SK-N-SH treated with all-trans-retinoic acid at 6 μM for 48 hours (cell line): ENCODE results near the gene KAZALD1.

ENCODE experiments used
- ATAC-seq: fragments of 200-7000 bp; cut with Tn5 transposase; 3 replicates; pipeline ENCODE4 v1.9.1; 2020; ENCODE audit warnings: mild to moderate bottlenecking, moderate library complexity
- ARNTL ChIP-seq: fragments of 450-650 bp; formaldehyde crosslinking; IDR thresholded peaks from 2 replicates; pipeline ENCODE4 v1.5.0; 2020; ENCODE audit warnings: low read depth, mild to moderate bottlenecking, moderate library complexity, borderline replicate concordance
- BACH2 ChIP-seq: fragments of 250-450 bp; sonication (Bioruptor Pico); IDR thresholded peaks from 2 replicates; pipeline ENCODE4 v1.9.0; 2021; ENCODE audit warnings: mild to moderate bottlenecking, borderline replicate concordance
- CREB5 ChIP-seq: fragments of 250-450 bp; sonication (Bioruptor Pico); IDR thresholded peaks from 2 replicates; pipeline ENCODE4 v1.5.1; 2020; ENCODE audit warnings: low read depth, mild to moderate bottlenecking, moderate library complexity
- CSDC2 ChIP-seq: fragments of 250-450 bp; sonication (Bioruptor Pico); IDR thresholded peaks from 2 replicates; pipeline ENCODE4 v1.5.0; 2020; ENCODE audit warnings: mild to moderate bottlenecking, moderate library complexity
- CSRNP3 ChIP-seq: fragments of 250-450 bp; sonication (Bioruptor Pico); IDR thresholded peaks from 2 replicates; pipeline ENCODE4 v1.5.1; 2021; ENCODE audit warnings: mild to moderate bottlenecking, moderate library complexity
- ESRRG ChIP-seq: fragments of 250-450 bp; sonication (Bioruptor Pico); IDR thresholded peaks from 2 replicates; pipeline ENCODE4 v1.6.1; 2021; ENCODE audit warnings: mild to moderate bottlenecking
- GLIS3 ChIP-seq: fragments of 250-450 bp; sonication (Bioruptor Pico); IDR thresholded peaks from 2 replicates; pipeline ENCODE4 v1.5.0; 2020; ENCODE audit warnings: mild to moderate bottlenecking, moderate library complexity
- ISL1 ChIP-seq: fragments of 250-450 bp; sonication (Bioruptor Pico); IDR thresholded peaks from 2 replicates; pipeline ENCODE4 v2.1.2; 2022; ENCODE audit warnings: mild to moderate bottlenecking, moderate library complexity
- OSR1 ChIP-seq: fragments of 250-450 bp; sonication (Bioruptor Pico); IDR thresholded peaks from 2 replicates; pipeline ENCODE4 v1.8.0; 2022; ENCODE audit warnings: moderate library complexity, mild to moderate bottlenecking, inconsistent platforms
- PATZ1 ChIP-seq: fragments of 250-450 bp; sonication (Bioruptor Pico); IDR thresholded peaks from 2 replicates; pipeline ENCODE4 v1.8.0; 2020; ENCODE audit warnings: mild to moderate bottlenecking, moderate library complexity, borderline replicate concordance
- POU6F1 ChIP-seq: fragments of 250-450 bp; sonication (Bioruptor Pico); IDR thresholded peaks from 2 replicates; pipeline ENCODE4 v1.8.0; 2021; ENCODE audit warnings: low read depth, mild to moderate bottlenecking, moderate library complexity, borderline replicate concordance
- PPARA ChIP-seq: fragments of 250-450 bp; sonication (Bioruptor Pico); IDR thresholded peaks from 2 replicates; pipeline ENCODE4 v1.5.0; 2020; ENCODE audit warnings: mild to moderate bottlenecking, borderline replicate concordance
- RARB ChIP-seq: fragments of 250-450 bp; sonication (Bioruptor Pico); IDR thresholded peaks from 2 replicates; pipeline ENCODE4 v1.8.0; 2021; ENCODE audit warnings: mild to moderate bottlenecking, moderate library complexity
- SNAI2 ChIP-seq: fragments of 250-450 bp; sonication (Bioruptor Pico); IDR thresholded peaks from 2 replicates; pipeline ENCODE4 v1.5.0; 2020; ENCODE audit warnings: mild to moderate bottlenecking, moderate library complexity
- TCF4 ChIP-seq: fragments of 250-450 bp; sonication (Bioruptor Pico); IDR thresholded peaks from 2 replicates; pipeline ENCODE4 v1.8.0; 2021; ENCODE audit warnings: mild to moderate bottlenecking, moderate library complexity, borderline replicate concordance
- TOX ChIP-seq: fragments of 250-450 bp; sonication (Bioruptor Pico); IDR thresholded peaks from 2 replicates; pipeline ENCODE4 v1.8.0; 2021; ENCODE audit warnings: mild to moderate bottlenecking, moderate library complexity, borderline replicate concordance
- TSHZ2 ChIP-seq: fragments of 250-450 bp; sonication (Bioruptor Pico); IDR thresholded peaks from 2 replicates; pipeline ENCODE4 v1.5.0; 2020; ENCODE audit warnings: mild to moderate bottlenecking, moderate library complexity
- ZC3H10 ChIP-seq: fragments of 250-450 bp; sonication (Bioruptor Pico); IDR thresholded peaks from 2 replicates; pipeline ENCODE4 v1.5.1; 2021; ENCODE audit warnings: mild to moderate bottlenecking, moderate library complexity
- ZFP30 ChIP-seq: fragments of 450-650 bp; formaldehyde crosslinking; IDR thresholded peaks from 2 replicates; pipeline ENCODE4 v1.5.0; 2022; ENCODE audit warnings: mild to moderate bottlenecking, moderate library complexity
- ZNF565 ChIP-seq: fragments of 450-650 bp; formaldehyde crosslinking; conservative IDR thresholded peaks from 2 replicates; pipeline ENCODE4 v1.5.0; 2020; ENCODE audit warnings: low read depth, mild to moderate bottlenecking, moderate library complexity
- ZNF70 ChIP-seq: fragments of 450-650 bp; formaldehyde crosslinking; IDR thresholded peaks from 2 replicates; pipeline ENCODE4 v1.5.0; 2020; ENCODE audit warnings: mild to moderate bottlenecking, moderate library complexity
- ZNF8 ChIP-seq: fragments of 450-650 bp; formaldehyde crosslinking; IDR thresholded peaks from 2 replicates; pipeline ENCODE4 v1.5.0; 2020; ENCODE audit warnings: mild to moderate bottlenecking, moderate library complexity

The KAZALD1 gene

GRCh38 chr10:101054876-101055275 lies 6.9 kb upstream of the KAZALD1 start:
- no peak for ATAC-seq
- TF ChIP-seq GLIS3 (CRISPR knock-in tag): no peak
- TF ChIP-seq ZC3H10 (CRISPR knock-in tag): no peak
- TF ChIP-seq OSR1 (CRISPR knock-in tag): no peak
- TF ChIP-seq PPARA (CRISPR knock-in tag): no peak
- TF ChIP-seq CSDC2 (CRISPR knock-in tag): no peak
- no peak for TF ChIP-seq TCF4 (CRISPR knock-in tag)
- TF ChIP-seq ISL1 (CRISPR knock-in tag): no peak
- no peak for TF ChIP-seq PATZ1 (CRISPR knock-in tag)
- TF ChIP-seq ZNF8: no peak
- no peak for TF ChIP-seq ARNTL

GRCh38 chr10:101055411-101055810 lies 6.4 kb upstream of the KAZALD1 start:
- TF ChIP-seq RARB (CRISPR knock-in tag): no peak
- TF ChIP-seq ISL1 (CRISPR knock-in tag): no peak
- no peak for TF ChIP-seq ZNF70 (CRISPR knock-in tag)
- no peak for TF ChIP-seq SNAI2 (CRISPR knock-in tag)
- TF ChIP-seq ESRRG: no peak
- no peak for TF ChIP-seq CSDC2 (CRISPR knock-in tag)
- no peak for TF ChIP-seq POU6F1 (CRISPR knock-in tag)
- TF ChIP-seq TCF4 (CRISPR knock-in tag): no peak
- no peak for TF ChIP-seq CSRNP3
- ATAC-seq: no peak

GRCh38 chr10:101056365-101057151 lies 5.2 kb upstream of the KAZALD1 start:
- ATAC-seq: no peak
- TF ChIP-seq BACH2 (CRISPR knock-in tag): no peak
- no peak for TF ChIP-seq TOX
- no peak for TF ChIP-seq ZNF8
- TF ChIP-seq PATZ1 (CRISPR knock-in tag): no peak
- no peak for TF ChIP-seq ZFP30 (CRISPR knock-in tag)
- no peak for TF ChIP-seq ARNTL
- TF ChIP-seq ZNF565 (CRISPR knock-in tag): no peak
- TF ChIP-seq SNAI2 (CRISPR knock-in tag): no peak
- TF ChIP-seq CREB5: no peak
- TF ChIP-seq GLIS3 (CRISPR knock-in tag): no peak
- TF ChIP-seq ESRRG: no peak
- TF ChIP-seq ISL1 (CRISPR knock-in tag): no peak
- TF ChIP-seq TSHZ2: no peak
- no peak for TF ChIP-seq RARB (CRISPR knock-in tag)
- no peak for TF ChIP-seq POU6F1 (CRISPR knock-in tag)
- TF ChIP-seq ZC3H10 (CRISPR knock-in tag): no peak
- no peak for TF ChIP-seq OSR1 (CRISPR knock-in tag)
- TF ChIP-seq CSDC2 (CRISPR knock-in tag): no peak
- no peak for TF ChIP-seq ZNF70 (CRISPR knock-in tag)
